ENCODE data around the gene CARS2.
A peak's percentile ranks its signal among the peaks of the same experiment; 100 is the strongest.
"Not testable (repeated sequence)": the region's sequence is repeated elsewhere in the genome, so short reads cannot be mapped to it uniquely, and the experiment has no call there.

Gene CARS2

GRCh38 chr13:110705356-110705825 is 525 bp downstream of the CARS2 start:
- DNase-seq (ENCODE audit: low read depth): no peak
- TF ChIP-seq CTCF (conservative IDR thresholded peaks at IDR 0.05; ENCODE audit: low read depth, low read length): no peak
- peak overlapping the region; percentile 76 for H3K4me3 ChIP-seq (ENCODE audit: low read depth, low read length)

DNA sequence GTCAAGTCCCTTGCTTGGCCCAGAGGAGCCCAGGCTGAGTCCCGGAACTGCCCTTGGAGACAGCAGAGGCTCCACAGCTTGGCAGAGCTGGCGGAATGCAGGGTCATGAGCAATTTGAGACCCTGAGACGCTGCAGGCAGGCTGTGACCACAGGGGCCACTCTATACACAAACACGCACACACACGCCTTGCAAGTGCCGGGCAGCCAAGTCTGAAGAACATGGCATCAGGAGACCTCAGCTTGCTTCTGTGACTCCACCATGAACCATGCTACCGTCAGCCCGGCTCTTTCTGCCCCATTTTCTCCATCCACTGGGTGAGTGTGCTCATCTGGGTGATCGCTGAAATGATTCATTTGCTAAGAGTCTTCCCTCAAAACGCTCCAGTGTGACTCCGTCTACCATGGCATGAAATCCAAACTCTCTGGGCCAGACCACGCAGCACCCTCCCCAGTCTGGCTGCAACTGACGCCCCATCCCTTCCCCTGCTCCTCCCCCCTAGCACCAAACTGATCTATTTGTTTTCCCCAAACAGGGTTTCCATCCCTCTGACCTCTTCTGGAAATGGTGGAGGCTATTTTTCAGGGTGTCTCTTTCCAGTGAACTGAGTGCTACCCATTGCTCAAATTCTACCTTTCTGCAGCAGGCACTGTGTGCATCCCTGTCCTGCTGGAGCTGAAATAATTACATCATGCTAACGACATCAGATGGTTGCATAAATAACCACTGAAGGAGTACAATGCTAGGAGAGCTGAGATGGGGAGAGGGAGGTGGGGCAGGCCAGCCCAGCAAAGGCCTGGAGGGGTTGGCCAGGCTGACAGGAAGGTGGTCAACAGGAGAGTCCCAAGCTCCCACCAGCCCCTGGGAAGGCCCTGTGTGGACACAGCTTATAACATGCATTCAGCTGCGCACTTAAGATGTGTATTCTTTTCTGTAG is 3.1 kb downstream of the CARS2 start:
- no peak for TF ChIP-seq CTCF (conservative IDR thresholded peaks at IDR 0.05; ENCODE audit: low read depth, low read length)
- peak; percentile 74 for DNase-seq (ENCODE audit: low read depth)
- H3K4me3 ChIP-seq (ENCODE audit: low read depth, low read length): peak overlapping the region; percentile 36

GRCh38 chr13:110702089-110702488 is 3.8 kb downstream of the CARS2 start:
- H3K4me3 ChIP-seq (ENCODE audit: low read depth, low read length): no peak overlapping the region
- no peak for TF ChIP-seq CTCF (conservative IDR thresholded peaks at IDR 0.05; ENCODE audit: low read depth, low read length)
- DNase-seq (ENCODE audit: low read depth): no peak

GRCh38 chr13:110701061-110701460 is 4.9 kb downstream of the CARS2 start:
- H3K4me3 ChIP-seq (ENCODE audit: low read depth, low read length); DNase-seq (ENCODE audit: low read depth): not testable (repeated sequence)

- DNase-seq (ENCODE audit: low read depth): no peak
- TF ChIP-seq CTCF (conservative IDR thresholded peaks at IDR 0.05; ENCODE audit: low read depth, low read length): no peak
- no peak overlapping the region for H3K4me3 ChIP-seq (ENCODE audit: low read depth, low read length)
Observed at GRCh38 chr13:110700641-110701040, 5.3 kb downstream of the CARS2 start.

DNA sequence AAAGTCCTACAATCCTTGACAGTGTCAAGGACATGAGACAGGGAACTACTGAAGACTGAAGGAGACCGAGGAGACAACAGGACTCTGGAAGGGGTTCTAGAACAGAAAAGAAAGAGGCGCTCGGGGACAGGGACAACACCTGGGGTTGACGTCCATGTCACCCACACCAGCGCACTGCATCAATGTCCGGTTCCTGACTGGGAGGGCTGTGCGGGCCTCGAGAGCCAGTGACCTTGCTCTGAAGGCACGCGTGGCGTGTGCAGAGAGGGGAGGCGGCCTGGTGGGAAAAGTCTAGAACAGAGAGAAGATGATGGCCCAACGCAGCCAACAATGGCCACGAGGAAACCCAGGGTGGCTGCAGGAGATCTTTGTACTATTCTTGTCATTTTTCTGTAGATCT is 5.7 kb downstream of the CARS2 start:
- no peak for DNase-seq (ENCODE audit: low read depth)
- no peak for TF ChIP-seq CTCF (conservative IDR thresholded peaks at IDR 0.05; ENCODE audit: low read depth, low read length)
- no peak overlapping the region for H3K4me3 ChIP-seq (ENCODE audit: low read depth, low read length)

- no peak overlapping the region for H3K4me3 ChIP-seq (ENCODE audit: low read depth, low read length)
- no peak for TF ChIP-seq CTCF (conservative IDR thresholded peaks at IDR 0.05; ENCODE audit: low read depth, low read length)
- DNase-seq (ENCODE audit: low read depth): no peak
Observed at GRCh38 chr13:110699148-110700145, 6.5 kb downstream of the CARS2 start.

Data from choroid plexus epithelial cell (primary cell).